ENCODE measurements around the gene KCNC3. TPM values are rescaled to one million over a fixed set of nuclear protein-coding genes. Genes with fewer than 3 reads are reported as not detected.
"Not testable (repeated sequence)": the region's sequence is repeated elsewhere in the genome, so short reads cannot be mapped to it uniquely, and the experiment has no call there.

KCNC3 gene
- polyA plus RNA-seq, 1 experiment, result not detected

GRCh38 chr19:50340331-50340730 is 11.2 kb upstream of the KCNC3 start:
- peaks cover 9% of the 10 kb centered on the region for H3K9me3 ChIP-seq (ENCODE audit: control insufficient read depth, insufficient read depth, low read length)
- ChIA-PET CTCF (interaction anchor here (1.9 kb wide), 1 partner anchor 17 kb away, joined by 5 read pairs; no protein-coding TSS in a partner anchor), POLR2A (no interaction called here)
- no peak for TF ChIP-seq CTCF (IDR thresholded peaks at IDR 0.05; ENCODE audit: low read depth, low read length)
- H3K27me3 ChIP-seq (ENCODE audit: control insufficient read depth, insufficient read depth, low read length), result no peaks in the 10 kb centered on the region
- DNase-seq (ENCODE audit: low read depth, low spot score), result no peak
- H3K4me3 ChIP-seq (ENCODE audit: low read depth, low read length), result no peak overlapping the region
- H3K27ac ChIP-seq (ENCODE audit: low read depth, low read length), result no peak overlapping the region

- DNase-seq (ENCODE audit: low read depth, low spot score); H3K4me3 ChIP-seq (ENCODE audit: low read depth, low read length); POLR2A ChIA-PET; H3K27ac ChIP-seq (ENCODE audit: low read depth, low read length); H3K27me3 ChIP-seq (ENCODE audit: control insufficient read depth, insufficient read depth, low read length): not testable (repeated sequence)
- CTCF ChIA-PET, result interaction anchor here (1.1 kb wide), 1 partner anchor 20 kb away, joined by 8 read pairs; no protein-coding TSS in a partner anchor
- peaks cover 11% of the 10 kb centered on the region; the same call in 1 of the 2 replicates for H3K9me3 ChIP-seq (ENCODE audit: control insufficient read depth, insufficient read depth, low read length)
Observed at GRCh38 chr19:50337031-50337430, 7.9 kb upstream of the KCNC3 start.

GRCh38 chr19:50334741-50335421 is 5.7 kb upstream of the KCNC3 start:
- Histone ChIP-seq H3K4me3 (ENCODE audit: low read depth, low read length) (no peak overlapping the region), H3K27me3 (ENCODE audit: control insufficient read depth, insufficient read depth, low read length) (peaks cover 25% of the 10 kb centered on the region), H3K9me3 (ENCODE audit: control insufficient read depth, insufficient read depth, low read length) (peaks cover 18% of the 10 kb centered on the region), H3K27ac (ENCODE audit: low read depth, low read length) (no peak overlapping the region)
- no peak for DNase-seq (ENCODE audit: low read depth, low spot score)
- POLR2A ChIA-PET, result no interaction called here
- CTCF ChIA-PET, result no interaction called here
- TF ChIP-seq CTCF (IDR thresholded peaks at IDR 0.05; ENCODE audit: low read depth, low read length), result no peak

- no peak for TF ChIP-seq CTCF (IDR thresholded peaks at IDR 0.05; ENCODE audit: low read depth, low read length)
- Histone ChIP-seq H3K9me3 (ENCODE audit: control insufficient read depth, insufficient read depth, low read length) (peaks cover 27% of the 10 kb centered on the region), H3K27ac (ENCODE audit: low read depth, low read length) (no peak overlapping the region), H3K27me3 (ENCODE audit: control insufficient read depth, insufficient read depth, low read length) (peaks cover 32% of the 10 kb centered on the region), H3K4me3 (ENCODE audit: low read depth, low read length) (peak overlapping the region; percentile 61)
- ChIA-PET CTCF (no interaction called here), POLR2A (no interaction called here)
- peak; percentile 7 for DNase-seq (ENCODE audit: low read depth, low spot score)
Observed at GRCh38 chr19:50333737-50334617, 4.8 kb upstream of the KCNC3 start.

GRCh38 chr19:50333235-50333736 is 4.1 kb upstream of the KCNC3 start:
- Histone ChIP-seq H3K27ac (ENCODE audit: low read depth, low read length) (no peak overlapping the region), H3K27me3 (ENCODE audit: control insufficient read depth, insufficient read depth, low read length) (peaks cover 35% of the 10 kb centered on the region), H3K9me3 (ENCODE audit: control insufficient read depth, insufficient read depth, low read length) (peaks cover 27% of the 10 kb centered on the region), H3K4me3 (ENCODE audit: low read depth, low read length) (peak overlapping the region; percentile 61)
- TF ChIP-seq CTCF (IDR thresholded peaks at IDR 0.05; ENCODE audit: low read depth, low read length), result peak; percentile 22; the same call in 1 of the 2 replicates
- ChIA-PET CTCF (interaction anchor here (0.5 kb wide), 1 partner anchor 34 kb away, joined by 10 read pairs; no protein-coding TSS in a partner anchor), POLR2A (no interaction called here)
- peak; percentile 39 for DNase-seq (ENCODE audit: low read depth, low spot score)
